Activated CD8-positive, alpha-beta T cell treated with anti-CD3 and anti-CD28 coated beads, Interleukin-2, amount 10 ng/mL, durations not matched to agents 7 days and 5 days (primary cell): ENCODE data around the gene CUL3. TPM values are rescaled to one million over a fixed set of nuclear protein-coding genes. Genes with fewer than 3 reads are reported as not detected.

Experiments used
- ATAC-seq: fragments of 150-1000 bp; cut with Tn5 transposase; one replicate; pipeline ENCODE4 v1.10.0; 2021; ENCODE audit warnings: moderate library complexity
- CTCF ChIA-PET: fragments of 350-600 bp; sonication (Branson Sonifier 250); formaldehyde crosslinking; loops from one replicate; lab custom pipeline; 2021; ENCODE audit warnings: antibody characterized with exemption; lab: Charles Lee
- POLR2A ChIA-PET: fragments of 350-600 bp; sonication (Branson Sonifier 250); formaldehyde crosslinking; loops from one replicate; lab custom pipeline; 2021; ENCODE audit warnings: antibody characterized with exemption; lab: Charles Lee
- DNase-seq: peaks from one replicate; pipeline ENCODE4 v3.0.0-alpha.2; 2020
- H3K27ac Mint-ChIP-seq: one replicate; pipeline ENCODE4 v1.8.0; 2021; ENCODE audit warnings: mild to moderate bottlenecking, mixed read lengths
- H3K27me3 Mint-ChIP-seq: one replicate; pipeline ENCODE4 v1.8.0; 2021; ENCODE audit warnings: low read depth, mixed read lengths
- H3K36me3 Mint-ChIP-seq: one replicate; pipeline ENCODE4 v1.8.0; 2021; ENCODE audit warnings: low read depth, mixed read lengths
- H3K4me1 Mint-ChIP-seq: one replicate; pipeline ENCODE4 v1.8.0; 2021; ENCODE audit warnings: low read depth, mixed read lengths
- H3K4me3 Mint-ChIP-seq: one replicate; pipeline ENCODE4 v1.8.0; 2021; ENCODE audit warnings: mild to moderate bottlenecking, mixed read lengths
- H3K9me3 Mint-ChIP-seq: one replicate; pipeline ENCODE4 v1.8.0; 2022; ENCODE audit warnings: mixed read lengths; ENCODE audit not compliant: insufficient read depth
- total RNA-seq, 2 experiments: library from RNA; stranded (reverse); gene quantifications; one replicate each; pipeline ENCODE4 v1.2.3, GENCODE V29; 2021

The CUL3 gene
- total RNA-seq, 2 experiments from 2014 or later = 77.9 to 82.0 TPM

DNA sequence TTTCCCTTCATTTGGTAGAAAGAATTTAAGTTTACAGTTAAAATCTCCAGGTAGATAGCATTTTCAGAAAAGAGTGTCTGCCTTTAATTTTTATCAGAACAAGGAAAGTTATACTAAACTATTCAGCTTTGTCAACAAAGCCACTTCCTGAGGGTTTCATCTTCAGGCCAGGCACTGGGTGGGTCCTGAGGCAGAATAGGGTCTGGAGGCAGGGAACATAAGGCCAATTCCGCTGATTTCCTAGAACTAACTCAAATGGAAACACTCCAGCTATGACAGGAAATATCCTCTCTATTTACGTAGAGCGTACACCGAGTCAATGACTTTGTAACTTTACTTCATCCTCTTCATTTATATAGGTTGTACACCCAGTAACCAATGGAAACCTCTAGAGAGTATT lies 150.5 kb downstream of the CUL3 start:
- no peak for ATAC-seq
- H3K9me3 Mint-ChIP-seq = no peaks in the 10 kb centered on the region
- peaks cover 3% of the 10 kb centered on the region for H3K4me1 Mint-ChIP-seq
- H3K27me3 Mint-ChIP-seq = peaks cover 11% of the 10 kb centered on the region
- no peak for DNase-seq
- POLR2A ChIA-PET = no interaction called here
- CTCF ChIA-PET = no interaction called here
- no peak overlapping the region for H3K27ac Mint-ChIP-seq
- H3K36me3 Mint-ChIP-seq = no peaks in the 10 kb centered on the region
- H3K4me3 Mint-ChIP-seq = no peak overlapping the region

DNA sequence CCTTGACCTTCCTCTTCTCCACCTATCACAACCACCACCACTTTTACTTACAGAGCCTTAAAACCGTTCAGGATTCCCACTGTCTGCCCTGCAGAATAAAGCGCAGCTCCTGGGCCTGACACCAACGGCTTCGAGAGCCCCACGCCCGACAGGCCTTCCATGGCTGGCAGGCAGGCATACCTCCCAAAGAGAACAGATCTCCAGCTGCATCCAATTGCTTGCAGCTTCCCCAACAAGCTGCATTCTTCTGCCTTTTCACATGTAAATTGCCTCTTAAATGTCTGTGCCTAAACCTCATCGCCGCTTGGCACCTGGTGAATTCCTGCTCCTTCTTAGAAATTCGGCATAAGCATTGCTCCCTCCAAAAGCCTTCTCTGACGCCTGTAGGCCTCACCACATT lies 151.7 kb downstream of the CUL3 start:
- ChIA-PET POLR2A (no interaction called here), CTCF (no interaction called here)
- Mint-ChIP-seq H3K9me3 (no peaks in the 10 kb centered on the region), H3K27ac (no peak overlapping the region), H3K4me1 (peaks cover 3% of the 10 kb centered on the region), H3K27me3 (peaks cover 8% of the 10 kb centered on the region), H3K4me3 (no peak overlapping the region), H3K36me3 (no peaks in the 10 kb centered on the region)
- DNase-seq (no peak), ATAC-seq (no peak)

DNA sequence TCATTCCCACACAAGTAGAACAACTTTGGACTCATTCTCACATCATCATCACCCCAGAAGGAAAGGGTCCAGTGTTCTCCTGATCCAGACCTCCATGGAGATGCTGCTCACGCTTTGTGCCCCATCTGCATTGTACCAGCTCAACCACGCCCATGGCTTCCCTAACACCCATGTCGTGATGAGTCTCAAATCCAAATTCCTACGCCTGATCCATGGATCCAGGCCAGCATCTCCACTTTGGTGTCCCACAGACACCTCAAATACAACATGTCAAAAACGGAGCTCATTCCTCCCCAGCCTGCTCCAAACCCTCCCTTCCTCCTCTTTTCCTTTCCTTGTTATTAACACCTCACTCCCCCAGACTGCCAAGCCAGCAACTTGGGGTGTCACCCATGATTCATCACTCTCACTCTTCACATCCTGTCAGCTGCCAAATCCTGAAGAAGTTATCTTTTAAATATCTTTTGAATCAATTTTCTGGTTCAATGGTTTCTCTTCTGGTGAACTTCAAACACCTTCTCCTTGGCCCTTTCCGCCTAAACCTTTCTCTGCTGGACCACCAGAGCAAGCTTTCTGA lies 153.1 kb downstream of the CUL3 start:
- Mint-ChIP-seq H3K4me1 (peaks cover 3% of the 10 kb centered on the region), H3K27ac (no peak overlapping the region), H3K36me3 (no peaks in the 10 kb centered on the region), H3K9me3 (no peaks in the 10 kb centered on the region), H3K4me3 (no peak overlapping the region), H3K27me3 (peaks cover 6% of the 10 kb centered on the region)
- CTCF ChIA-PET = no interaction called here
- DNase-seq = no peak
- POLR2A ChIA-PET = no interaction called here
- ATAC-seq = no peak

DNA sequence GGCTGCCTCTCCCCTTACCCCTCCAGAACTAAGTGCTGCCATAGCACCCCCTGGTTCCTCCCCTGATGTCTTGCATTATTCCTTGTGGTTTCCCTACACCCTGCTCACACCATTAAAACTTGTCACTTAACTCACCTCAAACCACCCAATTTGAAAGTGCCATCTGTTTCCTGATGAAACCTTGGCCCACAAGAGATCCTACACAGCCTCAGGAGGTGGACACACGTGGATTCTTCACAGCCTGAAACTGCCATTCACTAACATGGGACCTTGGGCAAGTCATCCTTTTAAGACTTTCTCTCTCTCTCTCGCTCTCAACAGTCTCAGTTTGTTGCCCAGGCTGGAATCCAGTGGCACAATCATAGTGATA lies 155.7 kb downstream of the CUL3 start:
- ATAC-seq = no peak
- no peak overlapping the region for H3K27ac Mint-ChIP-seq
- ChIA-PET CTCF (no interaction called here), POLR2A (no interaction called here)
- DNase-seq = no peak
- H3K4me1 Mint-ChIP-seq = peaks cover 3% of the 10 kb centered on the region
- no peaks in the 10 kb centered on the region for H3K36me3 Mint-ChIP-seq
- peaks cover 1% of the 10 kb centered on the region for H3K27me3 Mint-ChIP-seq
- no peaks in the 10 kb centered on the region for H3K9me3 Mint-ChIP-seq
- H3K4me3 Mint-ChIP-seq = no peak overlapping the region

DNA sequence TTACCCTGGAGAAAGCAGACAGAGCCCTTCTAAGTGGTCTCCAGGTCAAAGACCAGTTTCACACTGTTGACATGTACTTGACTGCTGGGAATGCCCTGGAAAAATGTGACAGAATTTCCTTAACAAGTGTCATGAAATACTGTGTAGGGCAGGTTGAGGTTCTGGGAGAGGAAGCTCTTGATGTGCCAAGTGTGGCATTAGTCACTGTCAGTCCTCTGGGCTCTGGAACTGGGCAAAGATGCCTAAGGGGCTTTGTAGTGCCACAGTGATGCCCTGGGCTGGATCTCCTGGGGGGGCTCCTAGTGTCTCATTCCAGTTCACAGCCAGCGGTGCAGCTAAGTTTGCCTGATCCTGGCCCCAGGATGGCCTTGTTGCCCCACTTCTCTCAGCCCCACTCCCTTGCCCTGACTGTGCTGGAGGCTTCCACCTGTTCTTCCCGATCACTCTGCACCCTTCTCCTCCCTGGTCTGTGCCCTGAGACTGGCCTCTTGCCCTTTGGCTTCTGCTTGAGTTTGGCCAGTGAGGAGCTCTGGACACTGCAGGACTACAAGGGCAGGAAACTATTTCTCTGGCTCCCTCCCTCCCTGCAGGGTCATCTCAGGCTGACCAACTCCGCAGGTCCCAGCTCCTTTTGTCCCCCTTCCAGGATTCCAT lies 156.2 kb downstream of the CUL3 start:
- H3K36me3 Mint-ChIP-seq = no peaks in the 10 kb centered on the region
- peaks cover 3% of the 10 kb centered on the region for H3K4me1 Mint-ChIP-seq
- H3K27me3 Mint-ChIP-seq = peaks cover 3% of the 10 kb centered on the region
- POLR2A ChIA-PET = no interaction called here
- H3K9me3 Mint-ChIP-seq = no peaks in the 10 kb centered on the region
- H3K27ac Mint-ChIP-seq = no peak overlapping the region
- CTCF ChIA-PET = no interaction called here
- ATAC-seq (no peak), DNase-seq (no peak)
- H3K4me3 Mint-ChIP-seq = no peak overlapping the region

DNA sequence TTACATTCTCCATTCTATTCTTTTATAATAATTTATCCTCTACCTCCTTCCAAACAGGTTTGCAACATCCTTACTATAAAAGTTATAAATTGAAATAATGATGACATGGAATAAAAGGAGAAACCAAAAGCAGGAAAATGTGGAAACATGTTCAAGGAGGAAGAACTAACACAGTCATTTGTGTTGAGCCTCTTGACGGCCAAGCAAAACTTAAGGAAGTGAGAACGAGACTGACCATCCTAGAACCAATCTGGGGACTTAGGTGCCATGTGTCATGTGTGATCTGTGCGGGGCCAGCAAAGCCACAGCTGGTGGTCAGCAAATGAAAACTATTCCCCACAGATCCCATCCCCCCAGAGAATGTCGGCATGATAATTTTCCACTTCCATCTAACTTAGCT lies 157.7 kb downstream of the CUL3 start:
- POLR2A ChIA-PET = no interaction called here
- peaks cover 3% of the 10 kb centered on the region for H3K4me1 Mint-ChIP-seq
- DNase-seq (no peak), ATAC-seq (no peak)
- H3K36me3 Mint-ChIP-seq = no peaks in the 10 kb centered on the region
- H3K4me3 Mint-ChIP-seq = no peak overlapping the region
- H3K27me3 Mint-ChIP-seq = peaks cover 5% of the 10 kb centered on the region
- H3K27ac Mint-ChIP-seq = no peak overlapping the region
- CTCF ChIA-PET = interaction anchor here (0.9 kb wide), 1 partner anchor 218 kb away, joined by 3 read pairs; no protein-coding TSS in a partner anchor
- no peaks in the 10 kb centered on the region for H3K9me3 Mint-ChIP-seq

DNA sequence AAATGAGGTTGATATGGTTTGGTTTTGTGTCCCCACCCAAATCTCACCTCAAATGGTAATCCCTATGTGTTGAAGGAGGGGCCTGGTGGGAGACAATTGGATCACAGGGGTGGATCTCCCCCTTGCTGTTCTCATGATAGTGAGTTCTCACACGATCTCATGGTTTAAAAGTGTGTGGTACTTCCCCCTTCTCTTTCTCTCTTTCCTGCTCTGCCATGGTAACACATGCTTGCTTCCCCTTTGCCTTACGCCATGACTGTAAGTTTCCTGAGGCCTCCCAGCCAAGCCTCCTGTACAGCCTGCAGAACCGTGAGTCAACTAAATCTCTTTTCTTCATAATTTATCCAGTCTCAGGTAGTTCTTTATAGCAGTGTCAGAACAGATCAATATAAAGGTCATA lies 158.5 kb downstream of the CUL3 start:
- POLR2A ChIA-PET = no interaction called here

DNA sequence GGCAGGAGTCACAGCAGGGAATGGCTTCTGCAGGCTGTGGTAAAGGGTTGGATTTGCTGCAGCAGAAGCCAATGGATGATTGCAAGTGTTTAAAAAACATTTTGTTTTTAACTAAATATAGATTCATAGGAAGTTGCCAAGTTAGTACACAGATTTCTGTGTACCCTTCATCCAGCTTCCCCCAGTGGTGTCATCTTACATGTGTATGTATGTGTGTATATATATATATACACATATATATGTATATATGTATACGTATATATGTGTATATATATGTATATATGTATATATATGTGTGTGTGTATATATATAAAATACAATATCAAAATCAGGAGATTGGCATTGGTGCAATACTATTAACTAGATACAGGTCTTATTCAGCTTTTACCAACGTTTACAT lies 164.1 kb downstream of the CUL3 start:
- DNase-seq (no peak), ATAC-seq (no peak)
- Mint-ChIP-seq H3K4me1 (no peaks in the 10 kb centered on the region), H3K27ac (no peak overlapping the region), H3K9me3 (no peaks in the 10 kb centered on the region), H3K4me3 (no peak overlapping the region), H3K27me3 (peaks cover 11% of the 10 kb centered on the region), H3K36me3 (no peaks in the 10 kb centered on the region)
- ChIA-PET CTCF (interaction anchor here (1.2 kb wide), 1 partner anchor 51 kb away, joined by 3 read pairs; no protein-coding TSS in a partner anchor), POLR2A (no interaction called here)

More for the DNA sequence above, 158.5 kb downstream of the CUL3 start:
- CTCF ChIA-PET = no interaction called here
- Mint-ChIP-seq H3K9me3 (no peaks in the 10 kb centered on the region), H3K4me1 (no peaks in the 10 kb centered on the region), H3K27ac (no peak overlapping the region), H3K4me3 (no peak overlapping the region), H3K36me3 (no peaks in the 10 kb centered on the region), H3K27me3 (peaks cover 5% of the 10 kb centered on the region)
- ATAC-seq (no peak), DNase-seq (no peak)

Other genes starting within 250 kb of the CUL3 start
- under 1 TPM; 0.16 to 0.21 TPM for gene FAM124B, start 183.3 kb downstream of the CUL3 start, total RNA-seq
- not detected for gene CCDC195, start 131.0 kb upstream of the CUL3 start, total RNA-seq